Breast epithelium (tissue), 4 donors: Measurements from ENCODE around the gene GRIA4. TPM values are rescaled to one million over a fixed set of nuclear protein-coding genes. Genes with fewer than 3 reads are reported as not detected.
"Not testable (repeated sequence)": the region's sequence is repeated elsewhere in the genome, so short reads cannot be mapped to it uniquely, and the experiment has no call there.

Experiments
- DNase-seq, 2 donors: peaks; one replicate each; pipeline ENCODE4 v3.0.0-alpha.2; 2019; ENCODE audit warnings: low spot score in 2 of 2
- H3K27ac ChIP-seq, 2 donors: fragments of 200-600 bp; sonication (generic) in 1 of 2; one replicate each; pipeline ENCODE4 v1.5.1; 2016 to 2019; ENCODE audit warnings: mild to moderate bottlenecking in 1 of 2
- H3K27me3 ChIP-seq, 2 donors: fragments of 200-600 bp; sonication (generic) in 1 of 2; one replicate each; pipeline versions ENCODE4 v1.5.1 to v1.6.0; 2017 to 2019; ENCODE audit warnings: control low read depth in 1 of 2, mild to moderate bottlenecking in 1 of 2
- H3K36me3 ChIP-seq: fragments of 200-600 bp; one replicate; pipeline ENCODE4 v1.5.1; 2019
- H3K4me1 ChIP-seq, 2 donors: fragments of 200-600 bp; sonication (generic); one replicate each; pipeline ENCODE4 v1.5.1; 2016 to 2019; ENCODE audit warnings: control low read depth in 1 of 2
- H3K4me3 ChIP-seq, 3 donors: fragments of 200-600 bp; sonication (generic); 1 replicate in 2 of 3; 2 replicates in 1 of 3; pipeline ENCODE4 v1.5.1; 2016 to 2019; ENCODE audit warnings: mild to moderate bottlenecking in 3 of 3, moderate library complexity in 2 of 3
- H3K9me3 ChIP-seq, 2 donors: fragments of 200-600 bp; sonication (generic) in 1 of 2; one replicate each; pipeline ENCODE4 v1.5.1; 2016 to 2019; ENCODE audit warnings: control low read depth in 1 of 2
- CTCF ChIP-seq, 3 donors: fragments of 450-650 bp; IDR thresholded peaks; one replicate each; pipeline ENCODE4 v1.5.1; 2016 to 2017; ENCODE audit warnings: antibody characterized with exemption in 3 of 3, mild to moderate bottlenecking in 3 of 3, moderate library complexity in 3 of 3
- POLR2A ChIP-seq: fragments of 450-650 bp; IDR thresholded peaks from one replicate; pipeline ENCODE4 v1.6.1; 2016; ENCODE audit warnings: antibody characterized with exemption, mild to moderate bottlenecking, moderate library complexity
- POLR2AphosphoS5 ChIP-seq, 3 donors: sonication (generic); formaldehyde crosslinking; IDR thresholded peaks; one replicate each; pipeline ENCODE4 v1.6.1; 2017; ENCODE audit warnings: antibody characterized with exemption in 3 of 3
- intact Hi-C: fragments of 100-400 bp; cut with DNase I; formaldehyde crosslinking; loops from one replicate; pipeline ENCODE4 v1.15.1; 2023; ENCODE audit warnings: low total_unique reads
- total RNA-seq, 3 donors: library from RNA; depleted of rRNA; stranded (reverse); fragments of >200 nt; gene quantifications; one replicate each; pipeline ENCODE4 v1.1.0, GENCODE V29; 2016

Gene GRIA4
- total RNA-seq, 3 donors from 2014 or later = 14.1 to 27.7 TPM; not detected in 1

DNA sequence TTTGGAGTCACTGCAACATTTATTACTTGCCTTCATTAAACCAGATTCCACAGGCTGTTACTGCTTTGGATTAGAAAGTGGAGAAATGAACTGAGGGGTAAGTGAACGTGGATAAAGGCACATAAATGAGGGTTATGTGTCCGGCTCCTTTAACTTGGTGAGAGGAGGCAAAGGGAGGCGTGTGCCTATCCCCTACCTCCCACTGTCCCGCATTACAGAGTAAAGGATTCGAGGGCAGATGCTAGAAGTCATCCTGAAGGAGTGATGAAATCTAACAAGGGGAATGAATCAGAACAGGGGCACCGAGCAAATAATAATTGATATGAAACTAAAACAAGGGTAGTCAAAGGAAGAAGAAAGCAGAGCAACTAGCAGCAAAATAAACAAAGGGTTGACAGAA is 147.2 kb downstream of the GRIA4 start:
- Histone ChIP-seq H3K27ac (no peak overlapping the region), H3K9me3 (no peaks in the 10 kb centered on the region), H3K4me1 (no peaks in the 10 kb centered on the region), H3K4me3 (no peak overlapping the region), H3K36me3 (no peaks in the 10 kb centered on the region), H3K27me3 (no peaks in the 10 kb centered on the region)
- DNase-seq = no peak
- intact Hi-C loops = loop anchor here (5.0 kb wide), 1 partner anchor 1700 kb away; no protein-coding TSS in a partner anchor
- TF ChIP-seq POLR2A (no peak), POLR2AphosphoS5 (IDR thresholded peaks at IDR 0.05) (no peak), CTCF (IDR thresholded peaks at IDR 0.05) (no peak)

- TF ChIP-seq POLR2A = no peak
- Histone ChIP-seq H3K9me3 (no peaks in the 10 kb centered on the region), H3K27me3 (no peaks in the 10 kb centered on the region), H3K27ac (no peak overlapping the region), H3K4me1 (no peaks in the 10 kb centered on the region), H3K36me3 (no peaks in the 10 kb centered on the region), H3K4me3 (no peak overlapping the region)
- intact Hi-C loops = no loop called here
- DNase-seq = no peak
Measured at GRCh38 chr11:105763594-105763993, 153.7 kb downstream of the GRIA4 start.

GRCh38 chr11:105767931-105768330 is 158.1 kb downstream of the GRIA4 start:
- intact Hi-C loops = no loop called here
- Histone ChIP-seq H3K4me1 (no peaks in the 10 kb centered on the region), H3K9me3 (no peaks in the 10 kb centered on the region), H3K36me3 (no peaks in the 10 kb centered on the region), H3K4me3 (no peak overlapping the region), H3K27ac (no peak overlapping the region), H3K27me3 (no peaks in the 10 kb centered on the region)
- DNase-seq = no peak
- TF ChIP-seq CTCF (IDR thresholded peaks at IDR 0.05) (no peak), POLR2A (no peak), POLR2AphosphoS5 (IDR thresholded peaks at IDR 0.05) (no peak)

GRCh38 chr11:105769627-105770026 is 159.8 kb downstream of the GRIA4 start:
- no peaks in the 10 kb centered on the region for H3K36me3 ChIP-seq
- no peaks in the 10 kb centered on the region for H3K4me1 ChIP-seq
- H3K4me3 ChIP-seq = no peak overlapping the region
- DNase-seq = no peak
- TF ChIP-seq POLR2AphosphoS5 (IDR thresholded peaks at IDR 0.05) (no peak), POLR2A (no peak), CTCF (IDR thresholded peaks at IDR 0.05) (no peak)
- no peaks in the 10 kb centered on the region for H3K9me3 ChIP-seq
- no peaks in the 10 kb centered on the region for H3K27me3 ChIP-seq
- H3K27ac ChIP-seq = no peak overlapping the region
- intact Hi-C loops = no loop called here

DNA sequence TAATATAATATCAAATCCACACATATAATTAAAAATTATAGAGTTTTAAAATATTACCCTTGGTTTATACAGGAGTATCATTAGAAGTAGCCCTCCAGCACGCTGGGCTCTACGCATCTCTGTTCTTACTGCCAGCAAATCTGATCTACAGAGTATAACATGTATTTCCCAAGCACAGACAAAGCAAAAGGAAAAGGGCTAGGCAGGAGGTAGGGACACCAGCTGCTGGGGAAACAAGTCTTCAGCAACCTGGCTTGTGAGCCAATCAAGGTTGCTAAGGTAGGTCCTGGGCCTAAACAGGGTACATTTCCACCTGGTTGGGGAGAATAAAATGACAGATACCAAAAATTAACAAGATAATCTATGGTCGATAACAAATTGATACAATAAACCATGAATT is 163.6 kb downstream of the GRIA4 start:
- H3K4me3 ChIP-seq, H3K27ac ChIP-seq, H3K36me3 ChIP-seq, DNase-seq, H3K27me3 ChIP-seq, H3K4me1 ChIP-seq, intact Hi-C loops, H3K9me3 ChIP-seq: not testable (repeated sequence)

DNA sequence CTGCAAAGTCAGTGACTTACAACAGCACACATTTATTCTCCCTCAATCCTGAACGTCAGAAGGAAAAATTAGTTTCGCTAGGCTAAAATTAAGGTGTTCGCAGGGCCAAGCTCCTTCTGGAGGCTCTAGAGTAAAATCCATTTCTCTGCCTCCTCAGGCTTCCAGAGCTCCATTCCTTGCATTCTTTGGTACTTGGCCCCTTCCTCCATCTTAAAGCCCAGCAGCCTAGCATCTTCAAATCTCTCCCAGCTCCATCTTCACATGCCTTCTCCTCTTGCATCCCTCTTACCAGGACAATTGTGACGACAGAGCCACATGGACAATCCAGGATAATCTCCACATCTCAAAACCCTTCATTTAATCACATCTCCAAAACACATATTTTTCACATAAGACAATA is 165.0 kb downstream of the GRIA4 start:
- Histone ChIP-seq H3K27ac (no peak overlapping the region), H3K36me3 (no peaks in the 10 kb centered on the region), H3K4me1 (no peaks in the 10 kb centered on the region), H3K27me3 (no peaks in the 10 kb centered on the region), H3K9me3 (no peaks in the 10 kb centered on the region), H3K4me3 (no peak overlapping the region)
- intact Hi-C loops = no loop called here
- DNase-seq = no peak
- no peak for TF ChIP-seq CTCF (IDR thresholded peaks at IDR 0.05)
